RWPE2 (cell line): ENCODE data around the gene ACOT7.
"Not testable (repeated sequence)": the region's sequence is repeated elsewhere in the genome, so short reads cannot be mapped to it uniquely, and the experiment has no call there.

ENCODE experiments used
- ATAC-seq: fragments of 200-7000 bp; cut with Tn5 transposase; 3 replicates; pipeline ENCODE4 v1.9.1; 2021; ENCODE audit warnings: low read depth
- DNase-seq: peaks from one replicate; pipeline ENCODE4 v3.0.0-alpha.2; 2020; ENCODE audit warnings: low spot score
- H3K27ac ChIP-seq: fragments of 450-650 bp; 2 replicates; pipeline ENCODE4 v1.5.1; 2017; ENCODE audit warnings: mild to moderate bottlenecking; ENCODE audit not compliant: poor library complexity, severe bottlenecking
- H3K27me3 ChIP-seq: fragments of 250-450 bp; sonication (Bioruptor Pico); 2 replicates; pipeline ENCODE4 v1.5.1; 2021; ENCODE audit warnings: mild to moderate bottlenecking, moderate library complexity; ENCODE audit not compliant: insufficient read depth, poor library complexity, severe bottlenecking
- H3K36me3 ChIP-seq: fragments of 250-450 bp; sonication (Bioruptor Pico); 2 replicates; pipeline ENCODE4 v1.5.1; 2020; ENCODE audit warnings: low read depth, mild to moderate bottlenecking, moderate library complexity
- H3K4me1 ChIP-seq: fragments of 250-450 bp; sonication (Bioruptor Pico); 2 replicates; pipeline ENCODE4 v1.5.1; 2021; ENCODE audit warnings: mild to moderate bottlenecking, moderate library complexity; ENCODE audit not compliant: insufficient read depth, poor library complexity, severe bottlenecking
- H3K4me3 ChIP-seq: fragments of 250-450 bp; sonication (Bioruptor Pico); 2 replicates; pipeline ENCODE4 v1.5.1; 2021; ENCODE audit warnings: mild to moderate bottlenecking, moderate library complexity; ENCODE audit not compliant: severe bottlenecking
- H3K9me3 ChIP-seq: fragments of 250-450 bp; sonication (Bioruptor Pico); 2 replicates; pipeline ENCODE4 v1.5.1; 2021; ENCODE audit warnings: mild to moderate bottlenecking, moderate library complexity; ENCODE audit not compliant: severe bottlenecking
- TF ChIP-seq, protein P1 (sequence below): fragments of 450-650 bp; IDR thresholded peaks from one replicate; pipeline ENCODE4 v1.5.1; 2017; ENCODE audit warnings: mild to moderate bottlenecking, moderate library complexity; ENCODE audit not compliant: poor library complexity, severe bottlenecking

Gene ACOT7, protein sequence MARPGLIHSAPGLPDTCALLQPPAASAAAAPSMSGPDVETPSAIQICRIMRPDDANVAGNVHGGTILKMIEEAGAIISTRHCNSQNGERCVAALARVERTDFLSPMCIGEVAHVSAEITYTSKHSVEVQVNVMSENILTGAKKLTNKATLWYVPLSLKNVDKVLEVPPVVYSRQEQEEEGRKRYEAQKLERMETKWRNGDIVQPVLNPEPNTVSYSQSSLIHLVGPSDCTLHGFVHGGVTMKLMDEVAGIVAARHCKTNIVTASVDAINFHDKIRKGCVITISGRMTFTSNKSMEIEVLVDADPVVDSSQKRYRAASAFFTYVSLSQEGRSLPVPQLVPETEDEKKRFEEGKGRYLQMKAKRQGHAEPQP

DNA sequence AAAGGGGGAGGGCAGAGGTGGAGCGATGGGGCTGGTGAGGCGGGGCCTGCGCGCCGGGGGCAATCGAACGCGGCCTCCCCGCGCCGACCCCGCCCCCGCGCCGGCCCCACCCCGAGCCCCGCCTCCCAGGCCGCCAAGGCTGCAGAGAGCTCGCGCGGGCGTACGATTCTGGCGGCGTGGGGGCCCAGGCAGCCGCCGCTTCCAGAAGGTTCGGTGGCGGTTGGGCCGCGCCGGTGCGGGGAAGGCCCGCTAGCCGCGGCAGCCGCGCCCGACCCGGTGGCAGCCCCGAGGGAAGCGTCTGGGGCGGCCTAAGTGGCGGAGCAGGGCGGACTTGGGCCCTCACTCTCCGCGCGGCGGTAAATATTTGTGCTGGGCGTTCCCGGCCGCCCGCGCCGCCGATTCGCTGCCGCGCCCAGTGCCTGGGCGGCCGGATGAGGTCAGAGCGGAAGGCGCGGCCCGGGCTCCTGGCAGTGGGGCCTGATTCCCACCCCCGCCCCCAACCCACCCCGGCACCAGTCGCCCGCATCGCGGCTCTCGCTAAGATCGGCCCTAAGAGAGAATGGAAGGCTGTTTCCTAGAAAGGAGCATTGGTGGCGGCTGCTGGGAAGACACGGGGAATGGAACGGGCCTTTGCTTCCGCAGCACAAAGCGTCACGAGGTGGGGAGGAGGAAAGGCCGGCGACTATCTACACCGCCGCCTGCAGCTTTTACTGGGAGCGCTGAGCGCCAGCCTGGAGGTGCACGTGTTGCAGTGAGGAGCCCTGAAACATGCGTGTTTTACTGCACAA lies at the start of gene ACOT7:
Gene ACOT7, minus strand, starts transcription at position 368 of the 788 bp plus-strand sequence. CDS start 368 bp downstream, outside the sequence.
- TF ChIP-seq, protein P1, sequence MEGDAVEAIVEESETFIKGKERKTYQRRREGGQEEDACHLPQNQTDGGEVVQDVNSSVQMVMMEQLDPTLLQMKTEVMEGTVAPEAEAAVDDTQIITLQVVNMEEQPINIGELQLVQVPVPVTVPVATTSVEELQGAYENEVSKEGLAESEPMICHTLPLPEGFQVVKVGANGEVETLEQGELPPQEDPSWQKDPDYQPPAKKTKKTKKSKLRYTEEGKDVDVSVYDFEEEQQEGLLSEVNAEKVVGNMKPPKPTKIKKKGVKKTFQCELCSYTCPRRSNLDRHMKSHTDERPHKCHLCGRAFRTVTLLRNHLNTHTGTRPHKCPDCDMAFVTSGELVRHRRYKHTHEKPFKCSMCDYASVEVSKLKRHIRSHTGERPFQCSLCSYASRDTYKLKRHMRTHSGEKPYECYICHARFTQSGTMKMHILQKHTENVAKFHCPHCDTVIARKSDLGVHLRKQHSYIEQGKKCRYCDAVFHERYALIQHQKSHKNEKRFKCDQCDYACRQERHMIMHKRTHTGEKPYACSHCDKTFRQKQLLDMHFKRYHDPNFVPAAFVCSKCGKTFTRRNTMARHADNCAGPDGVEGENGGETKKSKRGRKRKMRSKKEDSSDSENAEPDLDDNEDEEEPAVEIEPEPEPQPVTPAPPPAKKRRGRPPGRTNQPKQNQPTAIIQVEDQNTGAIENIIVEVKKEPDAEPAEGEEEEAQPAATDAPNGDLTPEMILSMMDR, result peak; percentile 20
- peak within 1 kb of the TSS; percentile 66 for H3K27ac ChIP-seq
- H3K4me1 ChIP-seq, result no peaks in the 10 kb centered on the region
- DNase-seq, result peak; percentile 87
- peak; percentile 85 for ATAC-seq
- H3K27me3 ChIP-seq, result no peaks in the 10 kb centered on the region
- H3K36me3 ChIP-seq, result no peaks in the 10 kb centered on the region
- peak within 1 kb of the TSS; percentile 73 for H3K4me3 ChIP-seq
- H3K9me3 ChIP-seq, result no peaks in the 10 kb centered on the region

DNA sequence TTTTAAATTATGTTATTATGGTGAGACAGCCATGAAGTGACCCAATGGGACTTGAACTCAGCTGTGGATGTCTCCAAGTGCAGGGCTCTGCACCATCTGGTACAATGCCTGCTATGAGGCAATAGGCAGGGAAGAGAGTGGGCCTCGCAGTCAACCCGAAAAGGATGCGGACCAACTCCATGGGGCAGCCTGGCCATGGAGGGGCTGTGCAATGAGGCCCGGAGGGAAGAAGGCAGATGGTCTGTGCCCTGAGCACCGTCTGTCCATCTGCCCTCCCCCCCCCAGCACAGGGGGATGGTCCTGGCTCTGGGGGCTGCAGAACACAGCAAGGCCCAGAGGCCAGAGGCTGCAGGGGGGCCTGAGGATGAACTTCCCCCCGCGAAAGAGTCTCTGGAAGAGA lies 48.0 kb upstream of the ACOT7 start:
- Histone ChIP-seq H3K9me3 (no peaks in the 10 kb centered on the region), H3K4me1 (no peaks in the 10 kb centered on the region), H3K36me3 (no peaks in the 10 kb centered on the region), H3K27ac (no peak overlapping the region), H3K27me3 (peaks cover under 1% of the 10 kb centered on the region), H3K4me3 (no peak overlapping the region)
- TF ChIP-seq, protein P1, result no peak
- ATAC-seq (no peak), DNase-seq (no peak)

DNA sequence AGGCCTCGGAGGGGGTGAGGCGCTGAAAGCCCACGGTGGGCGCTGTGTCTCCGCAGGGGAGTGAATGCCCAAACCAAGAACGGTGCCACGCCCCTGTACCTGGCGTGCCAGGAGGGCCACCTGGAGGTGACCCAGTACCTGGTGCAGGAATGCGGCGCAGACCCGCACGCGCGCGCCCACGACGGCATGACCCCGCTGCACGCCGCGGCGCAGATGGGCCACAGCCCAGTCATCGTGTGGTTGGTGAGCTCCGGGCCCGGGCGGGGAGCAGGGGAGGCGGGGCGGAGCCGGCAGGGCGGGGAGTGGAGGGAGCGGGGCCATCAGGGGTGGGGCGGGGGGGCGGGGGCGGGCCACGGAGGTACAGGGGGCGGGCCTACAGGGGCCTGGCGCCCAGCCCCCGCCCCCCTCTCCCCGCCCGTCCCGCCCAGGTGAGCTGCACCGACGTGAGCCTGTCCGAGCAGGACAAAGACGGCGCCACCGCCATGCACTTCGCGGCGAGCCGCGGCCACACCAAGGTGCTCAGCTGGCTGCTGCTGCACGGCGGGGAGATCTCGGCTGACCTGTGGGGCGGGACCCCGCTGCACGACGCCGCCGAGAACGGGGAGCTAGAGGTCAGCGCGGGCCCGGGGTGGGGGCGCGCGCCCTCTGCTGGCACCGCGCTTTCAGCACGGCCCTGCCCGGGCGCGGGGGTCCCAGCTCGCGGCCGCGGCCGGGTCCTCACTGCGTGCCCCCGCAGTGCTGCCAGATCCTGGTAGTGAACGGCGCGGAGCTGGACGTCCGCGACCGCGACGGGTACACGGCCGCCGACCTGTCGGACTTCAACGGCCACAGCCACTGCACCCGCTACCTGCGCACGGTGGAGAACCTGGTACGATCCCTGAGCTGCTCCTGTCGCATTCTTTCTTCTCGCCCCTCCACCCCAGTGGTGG lies 46.9 kb upstream of the ACOT7 start:
- Histone ChIP-seq H3K4me3 (peak overlapping the region; percentile 14), H3K27me3 (no peaks in the 10 kb centered on the region), H3K9me3 (no peaks in the 10 kb centered on the region), H3K27ac (no peak overlapping the region), H3K4me1 (no peaks in the 10 kb centered on the region), H3K36me3 (no peaks in the 10 kb centered on the region)
- ATAC-seq, result peak; percentile 75
- DNase-seq, result no peak
- TF ChIP-seq, protein P1, result peak; percentile 33

DNA sequence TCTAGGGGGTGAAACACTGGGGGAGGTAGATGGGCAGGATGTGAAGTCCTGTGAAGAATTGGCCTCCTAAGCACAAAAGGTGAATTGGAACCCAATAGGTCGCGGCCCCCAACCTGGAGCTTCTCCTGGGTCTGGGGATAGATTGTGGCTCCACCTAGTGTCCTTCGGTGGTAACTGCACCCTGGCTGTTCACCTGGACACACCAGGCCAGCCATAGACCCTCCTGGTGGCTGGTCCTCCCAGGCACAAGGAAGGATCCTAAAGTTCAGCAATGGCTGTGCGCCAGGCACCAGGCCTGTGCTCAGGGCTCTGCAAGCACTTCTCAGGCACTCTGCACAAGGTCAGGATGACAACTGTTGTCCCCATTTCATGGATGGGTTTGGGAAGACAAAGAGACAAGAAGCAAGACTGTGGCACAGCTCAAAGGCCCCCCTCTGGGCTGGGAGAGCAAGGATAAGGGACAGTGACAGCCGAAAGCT lies 44.5 kb upstream of the ACOT7 start:
- Histone ChIP-seq H3K4me1 (no peaks in the 10 kb centered on the region), H3K27ac (no peak overlapping the region), H3K27me3 (no peaks in the 10 kb centered on the region), H3K36me3 (no peaks in the 10 kb centered on the region), H3K4me3 (no peak overlapping the region), H3K9me3 (no peaks in the 10 kb centered on the region)
- ATAC-seq (peak; percentile 71), DNase-seq (no peak)
- TF ChIP-seq, protein P1, result peak; percentile 85

DNA sequence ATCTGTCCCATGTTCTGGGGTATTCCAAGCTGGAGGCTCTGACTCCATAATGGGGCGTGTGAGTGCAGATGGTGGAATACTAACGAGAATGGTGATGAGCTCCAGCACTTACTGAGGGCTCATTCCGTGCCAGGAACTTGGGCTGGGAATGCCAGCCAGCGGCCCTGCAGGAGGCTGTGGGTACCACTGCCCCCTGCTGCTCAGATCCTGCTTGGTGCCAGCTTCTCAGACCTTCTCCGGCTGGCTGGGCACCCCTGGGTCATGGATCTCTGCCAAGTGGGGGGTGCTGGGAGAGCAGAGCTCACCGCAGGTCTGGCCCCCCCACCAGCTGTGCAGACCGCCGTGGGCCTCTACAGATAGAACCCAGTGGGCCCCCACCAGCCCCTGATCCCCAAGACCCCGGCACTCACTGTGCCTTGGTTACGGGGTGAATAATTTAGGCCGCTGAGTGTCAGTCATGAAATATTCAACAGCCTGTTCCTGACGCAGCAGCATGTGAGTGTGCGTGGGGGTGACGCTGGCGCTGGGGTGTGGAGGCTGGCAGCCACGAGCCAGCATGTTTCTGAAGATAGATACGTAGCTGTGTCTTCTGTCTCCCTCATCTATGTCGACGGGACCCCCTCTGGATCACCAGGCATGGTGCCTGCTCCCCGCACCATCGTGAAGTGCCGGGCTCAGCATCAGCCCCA lies 43.6 kb upstream of the ACOT7 start:
- not testable (repeated sequence) for H3K27me3 ChIP-seq, H3K36me3 ChIP-seq, H3K9me3 ChIP-seq, H3K27ac ChIP-seq, H3K4me3 ChIP-seq, DNase-seq, H3K4me1 ChIP-seq
- peak; percentile 6; the same call in 1 of the 3 replicates for ATAC-seq

DNA sequence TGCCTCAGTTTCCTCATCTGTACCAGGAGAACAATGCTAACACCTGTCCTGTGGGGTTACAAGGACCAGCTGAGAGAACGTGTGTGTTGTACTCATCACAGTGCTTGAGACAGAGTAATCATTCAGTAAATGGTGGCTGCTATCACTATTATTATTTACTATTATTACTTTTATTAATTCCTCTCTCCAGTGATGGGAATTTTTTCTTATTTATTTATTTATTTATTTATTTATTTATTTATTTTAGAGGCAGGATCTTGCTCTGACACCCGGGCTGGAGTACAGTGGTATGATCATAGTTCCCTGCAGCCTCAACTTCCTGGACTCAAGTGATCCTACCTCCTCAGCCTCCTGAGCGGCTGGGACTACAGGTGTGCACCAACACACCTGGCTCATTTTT lies 42.7 kb upstream of the ACOT7 start:
- not testable (repeated sequence) for ATAC-seq, H3K27me3 ChIP-seq, H3K27ac ChIP-seq, DNase-seq, H3K9me3 ChIP-seq, H3K36me3 ChIP-seq, H3K4me3 ChIP-seq, H3K4me1 ChIP-seq
